ENCODE data around the gene RSPH9. TPM values are rescaled to one million over a fixed set of nuclear protein-coding genes. Genes with fewer than 3 reads are reported as not detected.
"Not testable (repeated sequence)": the region's sequence is repeated elsewhere in the genome, so short reads cannot be mapped to it uniquely, and the experiment has no call there.

Gene RSPH9
- polyA plus RNA-seq, 4 donors, result 1.0 to 2.1 (median 1.3) TPM

GRCh38 chr6:43682724-43683429 is 38.0 kb downstream of the RSPH9 start:
- DNase-seq (ENCODE audit: low read depth in 4 of 4, low spot score in 3 of 4), result no peak

DNA sequence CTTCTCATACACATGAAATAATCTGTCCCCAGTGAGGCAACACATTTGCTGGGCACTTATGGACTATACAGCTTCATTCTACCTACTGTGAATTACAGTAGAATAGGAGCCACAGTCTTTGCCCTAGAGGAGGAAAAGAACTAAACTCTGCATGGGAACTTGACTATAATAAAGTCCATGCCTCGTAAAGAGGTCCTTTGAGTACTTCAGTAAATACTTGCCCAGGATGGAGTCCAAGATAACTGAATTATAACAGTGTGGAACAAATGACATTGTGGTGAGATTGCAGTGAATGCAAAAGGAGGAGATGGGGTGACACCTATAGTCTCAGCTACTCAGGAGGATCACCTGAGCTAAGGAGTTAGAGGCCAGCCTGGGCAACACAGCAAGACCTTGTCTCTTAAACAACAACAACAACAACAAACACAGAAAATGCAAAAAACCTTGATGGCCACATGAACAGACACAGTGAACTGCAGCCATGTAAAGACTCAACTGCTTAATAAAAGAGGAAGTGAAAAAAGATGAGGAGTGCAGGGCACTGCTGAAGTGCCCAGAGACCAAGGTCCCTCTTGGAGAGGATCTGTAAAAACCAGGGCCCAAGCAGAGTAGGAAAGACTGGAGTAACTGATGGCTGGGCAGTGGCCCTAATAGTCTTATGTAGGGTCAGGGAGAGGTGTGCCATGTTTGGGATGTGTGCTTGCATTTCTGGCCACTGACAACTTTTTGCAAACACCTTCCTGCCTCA is 39.0 kb downstream of the RSPH9 start:
- no peak for DNase-seq (ENCODE audit: low read depth in 4 of 4, low spot score in 3 of 4)

DNA sequence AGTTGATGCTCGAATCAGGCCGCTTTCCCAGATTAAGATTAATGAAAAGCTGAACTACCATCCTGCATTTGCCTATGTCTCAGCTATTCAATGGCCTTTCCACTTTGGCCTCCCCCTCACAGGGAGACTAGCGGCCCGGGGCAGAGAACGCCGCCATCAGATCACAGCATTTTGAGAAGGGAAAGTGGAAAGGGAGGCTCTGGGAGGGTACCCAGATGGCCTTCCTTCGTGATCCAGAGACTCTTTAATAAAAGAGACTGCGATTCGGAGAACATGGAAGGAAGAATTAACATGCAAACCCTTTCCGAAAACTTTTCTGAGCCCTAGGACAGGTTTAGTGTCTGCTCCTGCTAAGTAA is 42.2 kb downstream of the RSPH9 start:
- DNase-seq (ENCODE audit: low read depth in 4 of 4, low spot score in 3 of 4), result no peak

DNA sequence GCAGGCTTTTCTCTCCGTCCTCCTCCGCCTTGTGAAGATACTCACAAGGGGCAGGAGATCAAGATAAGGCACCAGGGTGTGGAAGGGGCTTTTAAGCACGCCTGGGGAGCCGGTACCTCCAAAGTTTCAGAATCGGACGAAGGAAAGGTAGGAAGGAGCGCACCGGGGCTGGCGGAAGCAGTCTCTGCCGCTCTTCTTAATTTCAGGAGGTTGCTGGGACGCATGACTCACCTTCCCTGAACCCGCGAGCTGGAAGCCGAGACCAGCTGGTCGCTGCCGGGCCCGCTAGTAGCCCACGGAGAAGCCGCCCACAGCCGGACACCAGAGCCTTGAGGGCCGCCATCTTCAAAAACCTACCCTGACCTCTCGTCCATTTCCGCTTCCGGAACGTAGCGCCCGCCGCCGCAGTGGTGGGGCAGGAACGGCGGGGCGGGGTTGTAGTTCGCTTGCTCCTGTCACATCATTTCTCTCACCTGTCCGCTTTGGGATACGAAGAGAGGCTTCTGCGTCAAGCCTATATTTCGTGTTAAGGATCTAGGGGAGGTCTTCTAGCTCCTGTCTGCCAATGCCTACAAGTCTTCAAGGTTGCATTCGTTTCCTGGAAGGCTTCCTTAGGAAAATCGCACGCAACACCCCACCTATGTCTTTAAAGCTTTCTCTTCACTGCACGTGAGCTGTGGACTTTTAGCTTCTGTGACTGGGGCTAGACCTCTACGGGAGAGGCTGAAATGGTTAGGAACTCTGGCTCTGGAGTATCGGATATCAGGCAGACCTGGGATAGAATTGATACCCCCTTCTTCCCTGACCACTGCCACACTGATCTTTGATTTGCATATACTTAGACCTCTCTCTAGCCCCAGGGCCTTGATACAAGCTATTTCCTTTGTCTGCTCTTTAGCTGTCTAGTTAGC is 42.9 kb downstream of the RSPH9 start, which contains the start of gene MRPS18A:
TSS of gene MRPS18A (minus strand) at position 355 of the 911 bp plus-strand sequence. CDS start at position 343, 12 bp downstream.
- DNase-seq (ENCODE audit: low read depth in 4 of 4, low spot score in 3 of 4), result no peak

GRCh38 chr6:43689421-43689820 is 44.6 kb downstream of the RSPH9 start:
- DNase-seq (ENCODE audit: low read depth in 4 of 4, low spot score in 3 of 4), result no peak

DNA sequence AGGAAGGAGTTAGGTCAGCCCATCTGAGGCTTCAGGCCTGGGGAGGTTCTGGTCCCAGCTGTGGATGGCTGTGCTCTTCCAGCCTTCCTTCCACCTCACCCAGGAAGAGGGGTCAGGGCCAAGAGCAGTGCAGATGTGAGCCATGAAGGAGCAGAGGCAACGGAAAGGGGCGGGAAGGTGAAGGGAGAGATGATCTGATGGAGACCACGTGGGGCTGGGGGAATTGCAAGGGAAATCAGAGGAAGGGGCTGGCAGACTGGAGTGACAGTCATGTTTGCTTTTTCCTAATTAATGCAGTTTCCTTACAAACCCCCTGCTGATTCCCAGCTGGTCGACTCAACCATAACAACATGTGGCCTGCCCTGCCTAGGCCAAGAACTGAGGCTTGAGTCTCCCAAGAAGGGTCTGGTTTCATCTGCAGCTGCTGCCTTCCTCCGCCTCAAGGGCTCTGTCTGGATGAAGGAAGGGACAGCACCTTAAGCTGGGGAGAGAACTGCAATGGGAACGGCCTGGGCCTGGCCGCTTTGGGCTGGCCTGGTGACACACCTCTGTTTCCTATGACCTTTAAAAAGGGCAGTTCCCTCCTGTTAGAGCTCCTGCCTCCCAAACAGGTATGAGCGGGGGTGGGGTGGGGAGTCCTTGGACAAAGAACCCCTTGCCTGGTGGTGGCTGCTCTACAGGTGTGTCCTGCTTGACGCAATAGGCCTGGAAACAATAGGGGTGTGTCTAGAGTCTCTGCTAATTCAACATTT is 50.6 kb downstream of the RSPH9 start:
- no peak for DNase-seq (ENCODE audit: low read depth in 4 of 4, low spot score in 3 of 4)

- no peak for DNase-seq (ENCODE audit: low read depth in 4 of 4, low spot score in 3 of 4)
Observed at GRCh38 chr6:43695967-43696291, 51.1 kb downstream of the RSPH9 start.

GRCh38 chr6:43697421-43697820 is 52.6 kb downstream of the RSPH9 start:
- DNase-seq (ENCODE audit: low read depth in 4 of 4, low spot score in 3 of 4), result no peak

DNA sequence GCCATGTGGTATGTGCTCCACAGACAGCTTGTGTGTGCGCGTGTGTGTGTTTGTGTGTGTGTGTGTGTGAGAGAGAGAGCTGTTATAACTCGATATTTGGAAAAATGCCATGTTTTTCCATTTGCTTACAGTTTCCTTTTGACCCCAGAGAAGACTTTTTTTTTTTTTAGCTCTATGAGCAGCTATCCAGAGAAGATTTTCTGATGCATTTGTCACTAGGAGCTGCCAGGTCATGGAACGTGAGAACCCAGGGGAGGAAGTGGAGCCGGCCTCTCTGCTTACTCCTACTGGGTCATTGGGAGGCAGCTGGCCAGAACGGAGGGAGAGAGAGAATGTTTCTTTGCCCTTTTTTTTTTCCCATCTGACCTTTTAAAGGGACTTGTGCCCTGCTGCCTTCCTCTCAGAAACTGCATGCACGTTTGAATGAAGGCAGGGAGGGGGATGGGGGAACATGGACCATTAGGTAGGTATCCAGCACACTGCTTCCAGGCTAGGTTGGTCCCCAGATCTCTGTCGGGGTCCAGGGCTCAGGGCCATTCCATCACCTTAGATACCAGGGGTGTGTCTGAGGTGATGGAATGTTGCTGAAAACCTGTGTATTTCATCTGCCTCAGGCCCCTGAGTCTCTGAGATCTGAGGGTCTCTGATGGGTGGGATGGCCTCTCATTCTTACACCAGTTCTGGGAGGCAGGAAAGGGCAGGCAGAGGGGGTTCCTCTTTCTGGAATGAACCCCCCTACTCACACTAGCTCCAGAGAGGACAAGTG is 53.9 kb downstream of the RSPH9 start:
- DNase-seq (ENCODE audit: low read depth in 4 of 4, low spot score in 3 of 4), result peak in 1 of 4 donors; percentile 69

GRCh38 chr6:43699564-43700186 is 54.8 kb downstream of the RSPH9 start:
- no peak for DNase-seq (ENCODE audit: low read depth in 4 of 4, low spot score in 3 of 4)

- DNase-seq (ENCODE audit: low read depth in 4 of 4, low spot score in 3 of 4), result not testable (repeated sequence)
Observed at GRCh38 chr6:43700939-43701560, 56.2 kb downstream of the RSPH9 start.

GRCh38 chr6:43702171-43702533 is 57.3 kb downstream of the RSPH9 start:
- DNase-seq (ENCODE audit: low read depth in 4 of 4, low spot score in 3 of 4), result no peak

- DNase-seq (ENCODE audit: low read depth in 4 of 4, low spot score in 3 of 4), result peak in 3 of 4 donors; percentile 76 to 89 (median 83)
Observed at GRCh38 chr6:43702534-43703440, 58.0 kb downstream of the RSPH9 start.

- DNase-seq (ENCODE audit: low read depth in 4 of 4, low spot score in 3 of 4), result no peak
Observed at GRCh38 chr6:43703512-43704429, 58.9 kb downstream of the RSPH9 start.

DNA sequence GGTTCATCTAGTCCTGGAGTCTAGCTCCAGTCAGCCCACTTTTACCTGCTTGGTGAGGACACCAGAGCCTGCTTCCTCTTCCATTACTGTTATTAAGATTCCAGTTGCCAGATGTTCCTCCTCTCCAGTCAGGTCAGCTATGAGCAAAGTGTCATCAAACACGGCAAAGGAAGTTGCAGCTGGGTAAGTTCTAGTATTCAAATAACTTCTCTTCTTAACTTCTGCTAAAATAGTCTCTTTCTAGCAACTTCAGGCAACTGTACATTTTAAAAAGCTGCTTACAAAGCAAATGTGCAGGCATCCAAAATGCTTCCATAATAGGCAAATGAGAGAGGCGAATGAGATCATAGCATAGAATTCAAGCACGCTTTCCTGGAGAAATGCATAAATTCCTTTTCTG is 61.2 kb downstream of the RSPH9 start:
- DNase-seq (ENCODE audit: low read depth in 4 of 4, low spot score in 3 of 4), result no peak

DNA sequence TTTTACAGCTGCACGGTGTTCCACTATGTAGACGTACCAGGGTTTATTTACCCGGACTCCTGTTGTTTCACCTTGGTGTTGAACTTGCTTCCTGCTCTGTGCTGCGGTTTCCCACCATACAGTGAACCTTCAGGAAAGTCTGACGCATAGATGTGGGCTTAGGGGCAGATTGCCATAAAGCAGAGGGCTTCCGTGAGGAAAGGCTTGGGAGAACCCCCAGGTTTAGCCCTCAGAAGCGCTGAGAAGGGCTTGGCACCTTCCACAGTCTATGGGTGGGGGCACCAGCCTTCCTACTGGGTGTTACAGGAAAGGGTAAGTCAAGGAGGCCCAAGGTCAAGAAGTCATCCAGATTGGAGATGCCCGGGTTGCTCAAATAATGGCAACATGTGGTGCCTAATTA is 62.0 kb downstream of the RSPH9 start:
- no peak for DNase-seq (ENCODE audit: low read depth in 4 of 4, low spot score in 3 of 4)

DNA sequence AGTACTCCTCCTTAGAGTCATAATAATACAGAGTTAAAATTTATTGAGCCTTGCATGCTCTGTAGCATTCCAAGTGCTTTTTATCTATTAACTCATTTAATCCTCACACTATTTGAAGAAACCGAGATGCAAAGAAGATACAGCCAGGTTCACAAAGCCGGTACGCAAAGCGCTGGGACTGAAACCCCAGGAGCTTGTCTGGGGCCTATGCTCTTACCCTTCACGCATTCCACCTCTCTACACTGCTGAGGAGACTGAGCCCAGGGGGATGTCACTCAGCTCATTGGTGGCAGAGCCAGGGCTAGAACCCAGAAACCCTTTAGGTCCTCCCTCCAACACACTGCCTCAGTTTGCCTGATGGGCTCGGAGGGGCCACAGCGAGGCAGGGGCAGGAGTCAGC is 62.4 kb downstream of the RSPH9 start:
- DNase-seq (ENCODE audit: low read depth in 4 of 4, low spot score in 3 of 4), result no peak
